Liver (tissue), 3 donors: ENCODE measurements around the gene DESI1.

Experiments
- ATF3 ChIP-seq: IDR thresholded peaks from 2 replicates; pipeline ENCODE4 v1.6.1; 2016; ENCODE audit warnings: antibody characterized with exemption
- CTCF ChIP-seq: fragments of 150-350 bp; IDR thresholded peaks from 2 replicates; pipeline ENCODE4 v1.5.1; 2017; ENCODE audit warnings: improper control_type of control experiment, low read depth, low read length; ENCODE audit not compliant: missing input control
- EGR1 ChIP-seq, 2 donors: IDR thresholded peaks; 2 replicates each; pipeline ENCODE4 v1.6.1; 2016 to 2018; ENCODE audit warnings: antibody characterized with exemption in 2 of 2, low read depth in 2 of 2
- GABPA ChIP-seq, 2 donors: IDR thresholded peaks in 1 of 2; conservative IDR thresholded peaks in 1 of 2; 2 replicates each; pipeline ENCODE4 v1.6.1; 2016; ENCODE audit warnings: antibody characterized with exemption in 2 of 2, mild to moderate bottlenecking in 1 of 2, moderate library complexity in 1 of 2
- HNF4A ChIP-seq, 2 donors: conservative IDR thresholded peaks; 2 replicates each; pipeline ENCODE4 v1.6.1; 2016; ENCODE audit warnings: antibody characterized with exemption in 2 of 2, mild to moderate bottlenecking in 2 of 2
- MAX ChIP-seq: IDR thresholded peaks from 2 replicates; pipeline ENCODE4 v1.6.1; 2016; ENCODE audit warnings: antibody characterized with exemption
- RXRA ChIP-seq, 2 donors: IDR thresholded peaks; 2 replicates each; pipeline ENCODE4 v1.6.1; 2017 to 2018; ENCODE audit warnings: antibody characterized with exemption in 2 of 2, mild to moderate bottlenecking in 1 of 2
- TAF1 ChIP-seq: conservative IDR thresholded peaks from 2 replicates; pipeline ENCODE4 v1.6.1; 2016; ENCODE audit warnings: antibody characterized with exemption, mild to moderate bottlenecking
- YY1 ChIP-seq: IDR thresholded peaks from 2 replicates; pipeline ENCODE4 v1.6.1; 2016; ENCODE audit warnings: antibody characterized with exemption, mild to moderate bottlenecking
- donor health status: healthy.
- donor health status: healthy.

GRCh38 chr22:41556561-41556960 is 64.3 kb downstream of the DESI1 start:
- TF ChIP-seq YY1 (no peak), MAX (no peak), HNF4A (conservative IDR thresholded peaks at IDR 0.05) (no peak), CTCF (no peak), EGR1 (IDR thresholded peaks at IDR 0.05; ENCODE audit: low read depth in 2 of 2) (no peak), TAF1 (no peak), GABPA (IDR thresholded peaks at IDR 0.05 in 1 of 2, conservative IDR thresholded peaks at IDR 0.05 in 1 of 2) (no peak), ATF3 (no peak), RXRA (IDR thresholded peaks at IDR 0.05) (no peak)
